PC-9 (cell line): ENCODE results near the gene TMEM205.

ENCODE experiments used
- EZH2 ChIP-seq: fragments of 200-600 bp; sonication (generic); IDR thresholded peaks from 2 replicates; pipeline ENCODE4 v1.8.0; 2017; ENCODE audit warnings: antibody characterized with exemption, low read depth
- TF ChIP-seq, protein P1 (sequence below): fragments of 200-600 bp; sonication (generic); conservative IDR thresholded peaks from 2 replicates; pipeline ENCODE4 v1.6.1; 2017; ENCODE audit warnings: mixed run types, antibody characterized with exemption, mild to moderate bottlenecking, moderate library complexity

- TF ChIP-seq, protein P1, sequence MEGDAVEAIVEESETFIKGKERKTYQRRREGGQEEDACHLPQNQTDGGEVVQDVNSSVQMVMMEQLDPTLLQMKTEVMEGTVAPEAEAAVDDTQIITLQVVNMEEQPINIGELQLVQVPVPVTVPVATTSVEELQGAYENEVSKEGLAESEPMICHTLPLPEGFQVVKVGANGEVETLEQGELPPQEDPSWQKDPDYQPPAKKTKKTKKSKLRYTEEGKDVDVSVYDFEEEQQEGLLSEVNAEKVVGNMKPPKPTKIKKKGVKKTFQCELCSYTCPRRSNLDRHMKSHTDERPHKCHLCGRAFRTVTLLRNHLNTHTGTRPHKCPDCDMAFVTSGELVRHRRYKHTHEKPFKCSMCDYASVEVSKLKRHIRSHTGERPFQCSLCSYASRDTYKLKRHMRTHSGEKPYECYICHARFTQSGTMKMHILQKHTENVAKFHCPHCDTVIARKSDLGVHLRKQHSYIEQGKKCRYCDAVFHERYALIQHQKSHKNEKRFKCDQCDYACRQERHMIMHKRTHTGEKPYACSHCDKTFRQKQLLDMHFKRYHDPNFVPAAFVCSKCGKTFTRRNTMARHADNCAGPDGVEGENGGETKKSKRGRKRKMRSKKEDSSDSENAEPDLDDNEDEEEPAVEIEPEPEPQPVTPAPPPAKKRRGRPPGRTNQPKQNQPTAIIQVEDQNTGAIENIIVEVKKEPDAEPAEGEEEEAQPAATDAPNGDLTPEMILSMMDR, result peak; percentile 70
- TF ChIP-seq EZH2, result no peak
Observed at GRCh38 chr19:11380653-11381537, 34.8 kb upstream of the TMEM205 start.
